Astrocyte of the cerebellum (primary cell): ENCODE data around the gene ACOX2.

Experiments used
- DNase-seq: peaks from one replicate; pipeline ENCODE4 v3.0.0-alpha.2; 2011; ENCODE audit warnings: low read depth
- H3K4me3 ChIP-seq: 2 replicates; pipeline ENCODE4 v1.5.1; 2011; ENCODE audit warnings: mild to moderate bottlenecking, low read depth, low read length, moderate library complexity
- CTCF ChIP-seq: IDR thresholded peaks from 2 replicates; pipeline ENCODE4 v1.5.1; 2012; ENCODE audit warnings: low read length, low read depth, moderate library complexity, mild to moderate bottlenecking; ENCODE audit errors: missing control alignments
- in situ Hi-C: cut with HindIII; loops from 2 replicates; pipeline ENCODE4 v1.10.0; 2017; ENCODE audit warnings: low sequenced_read_pairs

ACOX2 gene

GRCh38 chr3:58495101-58495500 lies 41.9 kb downstream of the ACOX2 start:
- DNase-seq, result no peak
- no peak overlapping the region for H3K4me3 ChIP-seq
- TF ChIP-seq CTCF, result no peak
- in situ Hi-C loops, result no loop called here

- in situ Hi-C loops, result no loop called here
- TF ChIP-seq CTCF, result no peak
- no peak for DNase-seq
- no peak overlapping the region for H3K4me3 ChIP-seq
Measured at GRCh38 chr3:58494107-58494506, 42.9 kb downstream of the ACOX2 start.

- peak overlapping the region; percentile 63 for H3K4me3 ChIP-seq
- in situ Hi-C loops, result no loop called here
- no peak for DNase-seq
- TF ChIP-seq CTCF, result no peak
Measured at GRCh38 chr3:58492494-58492905, 44.5 kb downstream of the ACOX2 start.

- DNase-seq, result peak; percentile 81
- in situ Hi-C loops, result no loop called here
- H3K4me3 ChIP-seq, result peak within 1 kb of the TSS; percentile 63
- TF ChIP-seq CTCF, result peak; percentile 49
Measured at GRCh38 chr3:58491506-58492402, 45.2 kb downstream of the ACOX2 start, which contains the start of gene KCTD6. Gene KCTD6 (plus strand): TSS chr3:58492096. CDS start chr3:58498756, 6,660 bp downstream.

GRCh38 chr3:58490860-58491501 lies 46.0 kb downstream of the ACOX2 start:
- in situ Hi-C loops, result no loop called here
- no peak for TF ChIP-seq CTCF
- DNase-seq, result no peak
- H3K4me3 ChIP-seq, result peak overlapping the region; percentile 23

GRCh38 chr3:58488967-58489366 lies 48.0 kb downstream of the ACOX2 start:
- no peak overlapping the region for H3K4me3 ChIP-seq
- no peak for DNase-seq
- TF ChIP-seq CTCF, result no peak
- in situ Hi-C loops, result no loop called here
